GM23248 (cell line): ENCODE data around the gene DRP2. TPM values are rescaled to one million over a fixed set of nuclear protein-coding genes. Genes with fewer than 3 reads are reported as not detected.

ENCODE experiments used
- DNase-seq: peaks from one replicate; pipeline ENCODE4 v3.0.0-alpha.2; 2015
- H2AFZ ChIP-seq: fragments of 200-600 bp; sonication (generic); 2 replicates; pipeline ENCODE4 v1.6.1; 2016; ENCODE audit warnings: antibody characterized with exemption
- H3F3A ChIP-seq: fragments of 200-600 bp; sonication (generic); 2 replicates; pipeline ENCODE4 v1.6.1; 2016; ENCODE audit warnings: mild to moderate bottlenecking, antibody characterized with exemption, mixed run types; ENCODE audit not compliant: insufficient read depth
- H3K27ac ChIP-seq: fragments of 200-600 bp; sonication (generic); 2 replicates; pipeline ENCODE4 v1.5.1; 2016; ENCODE audit warnings: mild to moderate bottlenecking
- H3K27me3 ChIP-seq: fragments of 200-600 bp; sonication (generic); replicated peaks from 2 replicates; pipeline ENCODE4 v1.6.1; 2016; ENCODE audit warnings: mild to moderate bottlenecking; ENCODE audit not compliant: insufficient read depth
- H3K36me3 ChIP-seq: fragments of 200-600 bp; sonication (generic); 2 replicates; pipeline ENCODE4 v1.6.1; 2016; ENCODE audit warnings: low read depth, mild to moderate bottlenecking
- H3K4me1 ChIP-seq: fragments of 200-600 bp; sonication (generic); 2 replicates; pipeline ENCODE4 v1.6.1; 2016; ENCODE audit warnings: mild to moderate bottlenecking; ENCODE audit not compliant: insufficient read depth
- H3K4me2 ChIP-seq: fragments of 200-600 bp; sonication (generic); one replicate; pipeline ENCODE4 v1.6.1; 2016; ENCODE audit warnings: mild to moderate bottlenecking; ENCODE audit not compliant: unreplicated experiment
- H3K4me3 ChIP-seq: fragments of 200-600 bp; sonication (generic); 2 replicates; pipeline ENCODE4 v1.5.1; 2016; ENCODE audit warnings: mild to moderate bottlenecking
- H3K79me2 ChIP-seq: fragments of 200-600 bp; sonication (generic); 2 replicates; pipeline ENCODE4 v1.6.1; 2016; ENCODE audit warnings: mild to moderate bottlenecking; ENCODE audit not compliant: insufficient read depth
- H3K9ac ChIP-seq: fragments of 200-600 bp; sonication (generic); 2 replicates; pipeline ENCODE4 v1.6.1; 2016; ENCODE audit warnings: mild to moderate bottlenecking
- H3K9me2 ChIP-seq: fragments of 200-600 bp; sonication (generic); 2 replicates; pipeline ENCODE4 v1.6.1; 2016; ENCODE audit warnings: mixed run types, mild to moderate bottlenecking, moderate library complexity; ENCODE audit not compliant: insufficient read depth
- H3K9me3 ChIP-seq: fragments of 200-600 bp; sonication (generic); one replicate; pipeline ENCODE4 v1.6.1; 2017; ENCODE audit warnings: low read depth
- H4K20me1 ChIP-seq: fragments of 200-600 bp; sonication (generic); 2 replicates; pipeline ENCODE4 v1.6.0; 2016; ENCODE audit not compliant: insufficient read depth
- EZH2 ChIP-seq: fragments of 200-600 bp; sonication (generic); IDR thresholded peaks from 2 replicates; pipeline ENCODE4 v1.6.1; 2018; ENCODE audit warnings: antibody characterized with exemption, mild to moderate bottlenecking; ENCODE audit not compliant: insufficient read depth, poor library complexity, severe bottlenecking
- EZH2phosphoT487 ChIP-seq: fragments of 200-600 bp; sonication (generic); IDR thresholded peaks from 2 replicates; pipeline ENCODE4 v1.6.1; 2018; ENCODE audit warnings: antibody characterized with exemption, moderate library complexity, mild to moderate bottlenecking, low read depth; ENCODE audit not compliant: insufficient read depth
- WGBS, 2 experiments: methylation state at CpG; one replicate each; pipeline ENCODE4 v1.1.6; 2015 to 2017; ENCODE audit warnings: low lambda C conversion rate in 2 of 2, low coverage in 1 of 2; ENCODE audit errors: missing lambda C conversion rate in 2 of 2; 5-methylcytosine and 5-hydroxymethylcytosine counted together
- in situ Hi-C: fragments of 300-500 bp; cut with MboI; formaldehyde crosslinking; loops from 2 replicates; pipeline ENCODE4 v1.15.0; 2020
- polyA plus RNA-seq: library from polyadenylated mRNA; unstranded; fragments of >200 nt; fragmentation: Nextera tagmentation; extraction: Ambion mirVana; gene quantifications from 2 replicates; pipeline ENCODE4 v1.2.1, GENCODE V29; 2016
- total RNA-seq: library from RNA; depleted of rRNA; stranded (reverse); fragments of >200 nt; shearing (Covaris generic); gene quantifications from 2 replicates; pipeline ENCODE4 v1.2.3, GENCODE V29; 2014

DRP2 gene
- total and polyA plus RNA-seq, 2 experiments from 2014 or later = 0.21 to 0.22 TPM

- no peaks in the 10 kb centered on the region for H4K20me1 ChIP-seq
- no peaks in the 10 kb centered on the region for H3F3A ChIP-seq
- peak overlapping the region; percentile 30; the same call in 1 of the 2 replicates for H3K27ac ChIP-seq
- H2AFZ ChIP-seq = no peak overlapping the region
- H3K4me3 ChIP-seq = no peak overlapping the region
- in situ Hi-C loops = no loop called here
- TF ChIP-seq EZH2phosphoT487 (no peak), EZH2 (no peak)
- no peaks in the 10 kb centered on the region for H3K9me3 ChIP-seq
- no peaks in the 10 kb centered on the region for H3K36me3 ChIP-seq
- peak; percentile 59 for DNase-seq
- H3K9me2 ChIP-seq = no peaks in the 10 kb centered on the region
- no peak overlapping the region for H3K4me2 ChIP-seq
- no peak overlapping the region for H3K9ac ChIP-seq
- 0 to 23% methylated on average over 1 to 2 of the region's 2 CpGs for WGBS, 2 experiments
- H3K4me1 ChIP-seq = no peaks in the 10 kb centered on the region; the same call in 1 of the 2 replicates
- no peaks in the 10 kb centered on the region for H3K27me3 ChIP-seq
- H3K79me2 ChIP-seq = no peaks in the 10 kb centered on the region
These were observed 33.0 kb downstream of the DRP2 start for GRCh38 chrX:101252634-101253033.

DNA sequence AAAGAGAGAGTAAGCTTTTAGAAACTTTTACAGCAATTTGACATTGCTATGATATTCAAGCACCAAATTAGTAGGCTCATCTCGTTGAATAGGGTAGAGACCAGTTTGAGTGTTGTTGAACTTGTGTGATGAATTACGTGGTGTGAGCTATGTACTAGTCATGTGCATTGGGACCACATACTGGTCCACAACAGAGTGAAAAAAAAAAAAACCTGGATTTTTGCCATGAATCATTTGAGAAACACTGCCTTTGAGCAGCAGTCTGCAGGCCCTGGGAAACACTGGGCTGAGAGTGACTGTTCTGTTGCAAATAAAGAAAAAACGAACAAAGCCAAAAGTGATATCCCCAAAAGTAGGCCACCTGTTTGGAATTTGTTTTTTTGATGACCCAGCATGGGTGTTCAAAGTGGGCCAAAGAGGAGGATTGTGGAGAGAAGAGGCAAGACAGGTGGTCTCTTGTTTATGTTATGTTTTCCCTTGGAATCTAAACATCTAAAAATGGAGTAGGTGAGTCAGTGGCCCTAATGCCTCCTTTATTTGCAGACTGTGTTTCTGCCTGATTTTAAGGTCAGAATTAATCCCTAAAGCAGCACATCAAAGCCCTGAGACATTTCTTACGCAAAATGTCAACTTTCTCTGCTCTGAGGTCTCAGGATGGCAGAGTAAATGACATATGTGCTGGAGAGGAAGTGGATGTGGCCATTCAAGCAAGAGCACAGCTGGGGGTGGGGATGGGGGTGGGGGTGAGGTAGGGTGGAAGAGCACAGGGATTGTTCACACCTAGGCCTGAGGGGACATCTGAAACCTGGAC lies 38.1 kb downstream of the DRP2 start:
- Histone ChIP-seq H3K4me1 (no peaks in the 10 kb centered on the region; the same call in 1 of the 2 replicates), H4K20me1 (no peaks in the 10 kb centered on the region)
- DNase-seq = peak; percentile 26

GRCh38 chrX:101258259-101258581 lies 38.6 kb downstream of the DRP2 start:
- no peak overlapping the region for H3K4me2 ChIP-seq
- no peaks in the 10 kb centered on the region for H3K79me2 ChIP-seq
- no peaks in the 10 kb centered on the region for H3K27me3 ChIP-seq
- 88% methylated on average over 10 of the region's 11 CpGs; no CpG with 5 or more reads in 1 of the 2 experiments for WGBS, 2 experiments
- H3K9ac ChIP-seq = no peak overlapping the region
- H3F3A ChIP-seq = no peaks in the 10 kb centered on the region
- H2AFZ ChIP-seq = no peak overlapping the region
- H3K27ac ChIP-seq = no peak overlapping the region
- in situ Hi-C loops = no loop called here
- no peak for TF ChIP-seq EZH2
- DNase-seq = no peak
- no peaks in the 10 kb centered on the region for H3K9me2 ChIP-seq
- H3K9me3 ChIP-seq = no peaks in the 10 kb centered on the region
- H3K36me3 ChIP-seq = no peaks in the 10 kb centered on the region
- H3K4me1 ChIP-seq = no peaks in the 10 kb centered on the region
- no peak overlapping the region for H3K4me3 ChIP-seq
- no peaks in the 10 kb centered on the region for H4K20me1 ChIP-seq

More for the DNA sequence above, 38.1 kb downstream of the DRP2 start:
- Histone ChIP-seq H2AFZ (no peak overlapping the region), H3K9ac (no peak overlapping the region), H3K4me3 (no peak overlapping the region), H3K79me2 (no peaks in the 10 kb centered on the region), H3K27me3 (no peaks in the 10 kb centered on the region), H3K9me2 (no peaks in the 10 kb centered on the region), H3K4me2 (no peak overlapping the region), H3K36me3 (no peaks in the 10 kb centered on the region), H3K27ac (no peak overlapping the region), H3K9me3 (no peaks in the 10 kb centered on the region), H3F3A (no peaks in the 10 kb centered on the region)
- in situ Hi-C loops = no loop called here
- TF ChIP-seq EZH2phosphoT487 (no peak), EZH2 (no peak)
- 44 to 60% methylated on average over 4 of the region's 4 CpGs for WGBS, 2 experiments

DNA sequence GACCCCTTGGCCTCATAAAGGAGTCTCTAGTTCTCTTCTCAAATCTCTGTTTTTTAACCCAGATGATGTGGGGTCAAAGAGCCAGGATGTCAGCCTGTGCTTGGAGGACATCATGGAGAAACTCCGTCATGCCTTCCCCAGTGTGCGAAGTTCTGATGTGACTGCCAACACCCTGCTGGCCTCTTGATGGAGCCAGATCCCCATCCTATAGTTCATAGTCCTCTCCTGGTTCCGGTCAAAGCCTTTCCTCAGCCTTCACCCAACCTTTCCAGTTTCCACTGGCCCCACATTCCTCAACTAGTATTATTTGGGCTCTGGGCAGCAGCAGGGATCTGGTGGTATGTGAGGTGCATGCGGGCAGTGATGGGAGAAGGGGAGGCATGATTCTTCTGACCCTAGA lies 40.8 kb downstream of the DRP2 start:
- peak; percentile 29 for DNase-seq
- no peaks in the 10 kb centered on the region for H4K20me1 ChIP-seq
- H3F3A ChIP-seq = no peaks in the 10 kb centered on the region
- H3K4me1 ChIP-seq = peaks cover 3% of the 10 kb centered on the region; the same call in 1 of the 2 replicates
- H3K79me2 ChIP-seq = no peaks in the 10 kb centered on the region
- H3K27ac ChIP-seq = no peak overlapping the region
- H3K9ac ChIP-seq = no peak overlapping the region
- H3K36me3 ChIP-seq = no peaks in the 10 kb centered on the region
- H3K4me2 ChIP-seq = no peak overlapping the region
- WGBS, 2 experiments = 81 to 89% methylated on average over 4 of the region's 4 CpGs
- H2AFZ ChIP-seq = no peak overlapping the region
- H3K9me2 ChIP-seq = no peaks in the 10 kb centered on the region
- TF ChIP-seq EZH2 (no peak), EZH2phosphoT487 (no peak)
- in situ Hi-C loops = no loop called here
- H3K27me3 ChIP-seq = no peaks in the 10 kb centered on the region
- no peak overlapping the region for H3K4me3 ChIP-seq
- H3K9me3 ChIP-seq = no peaks in the 10 kb centered on the region
